HT1080 (cell line): Measurements from ENCODE around the gene LSM7. TPM values are rescaled to one million over a fixed set of nuclear protein-coding genes. Genes with fewer than 3 reads are reported as not detected.
"Not testable (repeated sequence)": the region's sequence is repeated elsewhere in the genome, so short reads cannot be mapped to it uniquely, and the experiment has no call there.

Experiments
- DNase-seq: peaks from one replicate; pipeline ENCODE4 v3.0.0-alpha.2; 2015; ENCODE audit warnings: low read depth
- total RNA-seq: library from RNA; depleted of rRNA; stranded (reverse); fragments of >200 nt; shearing (Covaris generic); gene quantifications from 2 replicates; pipeline ENCODE4 v1.2.3, GENCODE V29; 2014

Gene LSM7
- total RNA-seq, 1 experiment from 2014 or later: 280 TPM

DNA sequence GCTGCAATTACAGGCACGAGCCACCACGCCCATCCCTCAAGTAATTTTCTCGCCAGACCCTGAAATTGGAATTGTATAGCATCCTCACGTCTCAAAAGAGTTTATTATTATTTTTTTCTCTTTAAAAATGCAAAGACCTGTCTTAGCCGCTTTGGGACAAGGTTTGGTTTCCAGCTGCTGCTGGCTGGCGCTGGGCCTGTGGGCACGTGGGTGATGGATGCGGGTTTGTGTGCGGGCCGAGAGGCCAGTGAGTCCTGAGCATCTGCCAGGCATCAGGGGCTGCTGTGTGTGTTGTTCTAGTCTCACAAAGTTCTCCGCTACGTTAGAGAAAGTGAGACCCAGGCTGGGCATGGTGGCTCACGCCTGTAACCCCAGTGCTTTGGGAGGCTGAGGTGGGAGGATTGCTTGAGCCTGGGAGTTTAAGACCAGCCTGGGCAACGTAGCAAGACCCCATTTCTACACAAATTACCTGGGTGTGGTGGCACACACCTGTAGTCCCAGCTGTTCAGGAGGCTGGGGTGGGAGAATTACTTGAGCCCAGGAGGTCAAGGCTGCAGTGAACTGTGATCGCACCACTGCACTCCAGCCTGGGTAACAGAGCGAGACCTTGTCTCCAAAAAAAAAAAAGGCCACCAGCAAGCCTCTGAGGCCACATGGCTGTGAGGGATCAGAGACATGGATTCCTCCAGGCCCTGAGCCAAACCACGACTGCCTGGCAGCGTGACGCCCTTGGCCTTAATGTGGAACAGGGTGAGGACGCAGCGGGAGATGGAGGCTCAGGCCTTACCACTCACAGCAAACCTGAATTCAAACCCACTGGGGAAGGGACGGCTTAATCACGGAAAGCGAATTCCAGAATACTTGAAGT, 27.0 kb upstream of the LSM7 start:
- no peak for DNase-seq

GRCh38 chr19:2354670-2355069, 26.3 kb upstream of the LSM7 start:
- no peak for DNase-seq

DNA sequence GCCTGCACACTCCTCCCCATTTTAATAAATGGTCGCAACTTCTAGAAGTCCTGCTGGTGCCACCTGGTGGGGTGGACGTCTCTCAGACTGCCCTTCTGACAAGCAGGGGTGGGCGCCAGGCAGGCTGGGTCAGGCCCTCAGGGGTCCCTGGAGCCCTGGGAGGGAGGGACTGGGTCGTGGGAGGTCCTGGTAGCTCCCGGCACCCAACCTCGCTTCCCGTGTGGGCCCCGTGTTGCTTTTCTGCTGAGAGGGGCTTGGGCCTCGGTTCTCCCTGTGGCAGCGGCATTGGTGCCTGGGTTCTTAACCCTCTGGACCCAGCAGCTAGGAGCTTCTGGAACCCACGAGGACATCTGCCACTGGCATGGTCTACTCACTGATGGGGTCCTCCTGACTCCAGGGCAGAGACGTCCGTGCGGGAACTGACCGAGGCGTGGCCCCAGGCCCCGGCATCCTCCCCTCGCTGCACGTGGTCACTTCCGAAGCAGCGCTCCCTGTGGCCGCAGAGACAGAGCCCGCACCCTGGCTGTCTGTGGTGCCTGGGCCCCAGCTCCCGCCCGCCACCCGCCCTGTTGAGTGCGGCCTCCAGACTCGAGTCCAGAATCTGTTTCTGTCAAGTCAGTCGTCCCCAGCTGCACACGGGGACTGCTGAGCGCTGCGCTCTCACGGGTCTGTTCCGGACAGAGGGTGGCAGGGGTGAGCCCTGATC, 25.7 kb upstream of the LSM7 start:
- DNase-seq: no peak

GRCh38 chr19:2353159-2353886, 24.9 kb upstream of the LSM7 start:
- no peak for DNase-seq

DNA sequence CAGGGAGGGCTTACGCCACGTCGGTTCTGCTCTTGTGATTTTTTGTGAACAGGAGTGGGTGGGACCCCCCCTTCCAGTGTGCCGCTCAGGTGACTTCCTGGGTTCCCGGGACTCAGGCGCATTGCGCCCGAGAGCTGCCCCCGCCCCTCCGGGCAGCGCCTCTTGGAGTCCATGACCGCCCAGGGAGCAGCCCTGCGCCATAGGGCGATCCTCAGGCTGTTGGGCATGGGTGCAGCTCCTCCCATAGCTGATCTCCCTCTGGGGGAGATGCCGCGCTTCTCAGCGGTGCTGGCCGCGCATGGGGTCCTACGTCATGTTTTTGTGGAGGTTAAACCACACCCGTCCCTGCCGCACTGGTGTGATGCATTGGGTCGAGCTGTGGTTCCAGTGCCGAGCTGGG, 23.7 kb upstream of the LSM7 start:
- DNase-seq: no peak

DNA sequence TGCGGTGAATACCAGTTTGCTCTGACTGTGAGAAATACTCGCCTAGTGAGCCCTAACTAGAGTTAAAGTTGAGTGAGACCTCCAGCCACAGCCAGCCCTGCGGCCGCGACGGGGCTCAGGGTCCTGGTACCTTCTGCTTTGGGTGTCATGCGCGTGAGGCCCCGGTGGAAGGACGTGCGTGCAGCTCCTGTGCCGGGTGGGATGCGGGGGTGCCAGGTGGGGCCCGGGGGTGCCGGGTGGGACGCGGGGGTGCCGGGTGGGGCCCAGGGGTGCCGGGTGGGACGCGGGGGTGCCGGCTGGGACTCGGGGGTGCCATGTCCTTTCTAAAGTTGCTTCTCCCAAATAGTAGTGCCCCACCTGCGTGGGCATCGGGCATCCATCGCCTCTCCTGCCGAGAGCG, 23.2 kb upstream of the LSM7 start:
- DNase-seq: no peak

DNA sequence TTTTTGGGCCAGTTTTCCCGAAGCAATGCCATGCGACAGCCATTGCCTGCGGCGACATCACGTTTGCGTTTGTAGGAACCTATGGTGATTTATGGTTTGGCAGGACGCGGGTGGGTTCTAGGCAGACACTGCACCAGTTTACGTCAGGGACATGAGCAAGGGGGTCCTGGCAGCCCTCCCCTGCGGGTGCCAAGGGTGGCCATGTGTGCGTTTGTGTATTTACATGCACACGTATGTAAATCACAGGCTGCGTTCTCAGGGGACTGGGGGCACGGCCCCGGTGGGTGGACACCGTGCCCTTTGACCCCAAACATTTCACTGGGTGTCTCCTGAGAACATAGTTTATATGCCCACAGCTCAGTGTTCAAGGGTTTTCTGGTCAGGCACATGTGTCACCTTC, 22.3 kb upstream of the LSM7 start:
- DNase-seq: no peak

- DNase-seq: not testable (repeated sequence)
Measured at GRCh38 chr19:2349818-2350217, 21.4 kb upstream of the LSM7 start.

DNA sequence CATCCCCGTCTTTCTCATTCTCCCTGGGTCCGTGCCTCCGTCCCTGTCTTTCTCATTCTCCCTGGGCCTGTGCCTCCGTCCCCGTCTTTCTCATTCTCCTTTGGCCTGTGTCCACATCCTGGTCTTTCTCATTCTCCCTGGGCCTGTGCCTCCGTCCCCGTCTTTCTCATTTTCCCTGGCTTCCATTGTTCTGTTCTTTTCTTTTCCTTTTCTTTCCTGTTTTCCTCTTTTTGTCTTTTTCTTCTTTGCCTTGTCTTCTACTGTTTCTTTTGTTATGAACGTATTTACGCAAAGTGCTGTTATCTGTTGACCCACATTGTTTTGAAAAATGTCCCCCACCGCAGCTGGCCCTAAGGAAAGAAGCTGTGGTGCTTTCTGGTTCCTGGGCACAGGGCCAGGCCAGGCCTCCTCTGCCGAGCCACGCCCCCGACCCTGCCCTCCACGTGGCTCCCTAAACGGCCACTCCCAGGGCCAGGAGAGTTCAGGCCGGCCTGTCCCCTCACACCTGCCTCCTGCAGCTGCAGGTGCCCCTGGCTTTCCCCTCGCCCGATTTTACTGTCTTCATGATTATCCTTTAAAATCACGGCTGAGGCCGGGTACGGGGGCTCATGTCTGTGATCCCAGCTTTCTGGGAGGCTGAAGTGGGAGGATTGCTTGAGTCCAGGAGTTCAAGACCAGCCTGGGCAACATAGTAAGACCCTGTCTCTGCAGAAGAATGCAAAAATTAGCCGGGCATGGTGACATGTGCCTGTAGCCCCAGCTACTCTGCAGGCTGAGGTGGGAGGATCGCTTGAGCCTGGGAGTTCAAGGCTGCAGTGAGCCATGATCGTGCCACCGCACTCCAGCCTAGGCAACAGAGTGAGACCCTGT, 17.6 kb upstream of the LSM7 start:
- DNase-seq: no peak

GRCh38 chr19:2345076-2345475, 16.7 kb upstream of the LSM7 start:
- DNase-seq: no peak

GRCh38 chr19:2344381-2344870, 16.0 kb upstream of the LSM7 start:
- DNase-seq: no peak

DNA sequence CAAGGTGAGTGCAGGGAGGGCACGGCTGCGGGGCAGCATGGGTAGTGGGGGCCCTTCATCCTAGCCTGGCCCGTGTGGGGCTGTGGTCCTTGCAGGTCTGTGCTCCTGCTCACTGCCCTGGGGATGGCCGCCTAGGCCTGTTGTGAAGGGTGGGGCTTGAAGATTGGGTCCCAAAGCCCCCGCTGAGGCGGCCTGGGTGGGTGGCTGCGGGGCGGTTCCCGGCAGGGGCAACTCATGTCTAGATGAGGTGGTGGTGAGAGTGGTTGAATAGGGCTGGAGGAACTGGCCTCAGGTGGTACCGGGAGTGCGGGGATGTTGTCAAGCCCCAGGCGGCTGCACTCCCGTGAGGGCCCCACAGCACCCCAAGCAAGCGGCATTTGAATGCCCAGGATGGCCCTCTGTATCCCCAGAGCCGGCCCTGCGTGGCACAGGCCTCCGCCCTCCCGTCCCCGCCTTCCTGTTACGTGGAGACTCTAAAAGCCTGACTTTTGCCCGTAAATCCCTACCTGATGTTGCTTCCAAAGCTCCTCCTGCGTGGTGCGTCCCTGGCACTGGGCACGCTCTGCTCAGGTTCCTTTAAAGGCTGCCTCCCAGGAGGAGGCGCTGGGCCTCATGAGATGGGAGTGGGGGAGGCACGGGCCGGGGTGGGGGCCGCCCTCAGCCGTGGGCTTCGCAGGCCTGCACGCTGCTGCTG, 15.1 kb upstream of the LSM7 start:
- no peak for DNase-seq

- no peak for DNase-seq
Measured at GRCh38 chr19:2342656-2343288, 14.4 kb upstream of the LSM7 start.

DNA sequence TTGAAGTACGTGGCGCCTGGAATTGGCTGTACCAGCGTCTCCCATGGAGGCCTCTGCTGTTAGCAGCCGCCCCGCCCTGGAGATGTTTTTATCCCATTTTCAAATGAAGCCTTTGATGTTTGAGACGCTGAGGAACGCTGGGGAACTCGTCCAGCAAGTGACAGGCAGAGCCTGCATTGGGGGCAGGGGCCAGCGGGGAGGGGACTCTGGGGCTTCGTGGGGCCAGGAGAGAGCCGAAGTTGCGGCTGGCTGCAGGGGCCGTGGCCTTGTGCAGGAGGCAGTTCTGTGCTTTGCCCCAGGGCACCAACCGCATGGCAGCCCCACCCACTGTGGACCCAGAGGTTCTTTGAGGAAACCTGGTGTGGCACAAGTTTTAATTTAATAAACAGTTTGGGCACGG, 13.6 kb upstream of the LSM7 start:
- DNase-seq: no peak

DNA sequence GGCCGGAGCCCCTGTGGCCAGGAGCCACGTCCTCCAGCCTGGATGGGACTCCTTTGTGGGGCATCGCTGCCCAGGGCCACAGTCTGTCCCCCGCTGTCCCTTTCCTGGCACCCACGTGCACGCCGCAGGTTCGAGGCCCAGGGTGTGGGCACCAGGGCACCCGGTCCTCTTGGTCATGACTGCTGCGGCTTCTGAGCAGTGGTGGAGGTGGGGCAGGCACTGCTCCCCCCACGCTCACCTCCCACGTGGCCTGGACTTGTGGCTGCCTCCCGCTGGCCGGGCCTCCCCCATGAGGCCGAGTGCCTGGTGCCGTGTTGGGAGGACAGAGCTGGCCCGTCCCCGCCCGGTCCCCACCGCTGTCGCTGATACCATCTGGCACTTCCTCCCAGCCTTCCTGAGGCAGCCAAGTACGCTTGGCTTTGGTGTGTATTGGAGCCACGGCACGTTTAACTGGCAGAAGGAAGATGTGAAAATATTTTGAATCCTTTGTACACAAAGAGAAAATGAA, 12.9 kb upstream of the LSM7 start:
- no peak for DNase-seq

DNA sequence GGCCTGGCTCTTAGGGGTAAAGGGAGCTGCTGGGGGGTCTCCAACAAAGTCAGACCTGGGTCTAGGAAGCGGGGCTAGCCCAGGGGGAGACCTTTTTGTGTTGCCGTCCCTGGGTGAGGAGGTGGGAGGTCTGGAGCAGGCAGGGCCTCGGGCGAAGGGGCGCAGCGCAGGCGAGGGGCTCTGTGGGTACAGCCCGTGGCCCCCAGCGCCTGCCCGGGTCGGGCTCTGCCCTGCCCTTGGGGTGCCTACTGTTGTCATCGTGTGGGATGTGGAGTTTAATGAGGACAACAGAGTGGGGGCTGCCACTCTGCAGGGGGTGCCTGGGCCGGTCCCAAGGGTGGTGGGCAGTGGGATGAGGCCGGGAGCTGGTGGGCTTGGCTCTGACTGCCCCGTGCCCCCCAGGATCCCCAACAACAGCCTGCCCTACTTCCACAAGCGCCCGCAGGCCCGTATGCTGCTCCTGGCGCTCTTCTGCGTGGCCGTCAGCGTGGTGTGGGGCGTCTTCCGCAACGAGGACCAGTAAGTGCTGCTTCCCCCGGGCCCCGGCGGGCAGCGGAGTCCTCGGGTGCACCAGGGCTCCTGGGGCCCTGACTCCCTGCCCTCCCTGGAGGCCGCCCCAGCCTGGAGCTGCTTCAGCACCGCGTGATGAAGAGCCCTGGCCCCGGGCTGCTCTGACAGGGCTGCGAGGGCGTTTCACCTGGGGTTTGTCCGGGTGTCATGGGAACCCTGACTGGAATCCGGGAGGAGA, 12.3 kb upstream of the LSM7 start:
- DNase-seq: no peak

DNA sequence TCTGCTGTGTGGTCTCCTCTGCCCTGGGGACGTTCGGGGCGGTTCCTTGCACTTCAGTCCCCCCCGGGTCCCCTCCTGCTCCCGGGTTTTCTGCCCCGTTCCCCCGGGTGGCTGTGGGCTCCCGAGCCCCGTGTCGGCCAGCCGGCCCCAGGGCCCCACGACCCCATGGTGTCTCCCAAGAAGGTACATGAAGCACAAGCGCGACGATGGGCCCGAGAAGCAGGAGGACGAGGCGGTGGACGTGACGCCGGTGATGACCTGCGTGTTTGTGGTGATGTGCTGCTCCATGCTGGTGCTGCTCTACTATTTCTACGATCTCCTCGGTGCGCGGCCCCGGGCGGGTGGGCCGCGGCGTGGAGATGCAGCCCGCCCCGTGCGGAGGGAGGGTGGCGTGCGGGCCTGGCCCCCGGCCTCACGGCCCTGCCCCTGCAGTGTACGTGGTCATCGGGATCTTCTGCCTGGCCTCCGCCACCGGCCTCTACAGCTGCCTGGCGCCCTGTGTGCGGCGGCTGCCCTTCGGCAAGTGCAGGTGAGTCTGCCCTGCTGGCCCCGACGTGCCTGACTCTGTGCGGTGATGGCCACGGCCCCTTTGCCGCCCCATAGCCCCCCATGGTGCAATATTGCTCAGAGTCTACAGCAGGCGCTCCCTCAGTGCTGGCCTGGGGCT, 11.4 kb upstream of the LSM7 start:
- no peak for DNase-seq
